OCI-LY7 (cell line): Measurements from ENCODE around the gene WWOX. TPM values are rescaled to one million over a fixed set of nuclear protein-coding genes. Genes with fewer than 3 reads are reported as not detected.

Source experiments
- BruUV-seq: library from RNA; stranded (reverse); fragments of 400-500 nt; replicated peaks from 2 replicates; lab custom pipeline; 2021; lab: Mats Ljungman, UMichigan
- CTCF ChIA-PET: fragments of 300-600 bp; sonication (Branson Sonifier 250); formaldehyde crosslinking; loops from one replicate; lab custom pipeline; 2022; ENCODE audit warnings: antibody characterized with exemption; ENCODE audit not compliant: unreplicated experiment; lab: Charles Lee
- POLR2A ChIA-PET: fragments of 300-600 bp; sonication (Branson Sonifier 250); formaldehyde crosslinking; loops from one replicate; lab custom pipeline; 2022; ENCODE audit warnings: antibody characterized with exemption; lab: Charles Lee
- DNase-seq: peaks from one replicate; pipeline ENCODE4 v3.0.0-alpha.2; 2015; ENCODE audit warnings: low spot score
- H2AFZ ChIP-seq: fragments of 200-600 bp; sonication (generic), shearing (Covaris generic); 2 replicates; pipeline ENCODE4 v1.6.1; 2014; ENCODE audit warnings: mild to moderate bottlenecking, antibody characterized with exemption, low read length, moderate library complexity
- H3K27ac ChIP-seq: fragments of 200-600 bp; sonication (generic); 2 replicates; pipeline ENCODE4 v1.5.1; 2014; ENCODE audit warnings: mixed run types, low read depth, mild to moderate bottlenecking, moderate library complexity, low read length, inconsistent platforms; ENCODE audit not compliant: poor library complexity, severe bottlenecking
- H3K36me3 ChIP-seq: fragments of 200-600 bp; sonication (generic); 2 replicates; pipeline ENCODE4 v1.6.1; 2014; ENCODE audit warnings: mild to moderate bottlenecking, antibody characterized with exemption, low read length, moderate library complexity, mixed read lengths; ENCODE audit not compliant: insufficient read depth
- H3K4me1 ChIP-seq: fragments of 200-600 bp; sonication (generic); 2 replicates; pipeline ENCODE4 v1.5.1; 2014; ENCODE audit warnings: mild to moderate bottlenecking, low read length; ENCODE audit not compliant: insufficient read depth, poor library complexity, severe bottlenecking
- H3K4me2 ChIP-seq: fragments of 200-600 bp; sonication (generic); 2 replicates; pipeline ENCODE4 v1.6.1; 2014; ENCODE audit warnings: mild to moderate bottlenecking, low read length
- H3K4me3 ChIP-seq: fragments of 200-600 bp; sonication (generic); 2 replicates; pipeline ENCODE4 v1.5.1; 2014; ENCODE audit warnings: mild to moderate bottlenecking, low read depth, low read length; ENCODE audit not compliant: poor library complexity, severe bottlenecking
- H3K79me2 ChIP-seq: fragments of 200-600 bp; sonication (generic); 2 replicates; pipeline ENCODE4 v1.6.1; 2016; ENCODE audit warnings: low read depth, mild to moderate bottlenecking, low read length, moderate library complexity, mixed read lengths; ENCODE audit not compliant: insufficient read depth
- H3K9me2 ChIP-seq: fragments of 200-600 bp; sonication (generic); 2 replicates; pipeline ENCODE4 v1.6.1; 2016; ENCODE audit warnings: mild to moderate bottlenecking, low read length, mixed read lengths; ENCODE audit not compliant: insufficient read depth
- H3K9me3 ChIP-seq: fragments of 200-600 bp; sonication (generic); 2 replicates; pipeline ENCODE4 v1.6.1; 2014; ENCODE audit warnings: mild to moderate bottlenecking, mixed run types, low read length, mixed read lengths
- H4K20me1 ChIP-seq: fragments of 200-600 bp; sonication (generic); 2 replicates; pipeline ENCODE4 v1.6.1; 2014; ENCODE audit warnings: mild to moderate bottlenecking, antibody characterized with exemption, low read length, moderate library complexity, mixed read lengths; ENCODE audit not compliant: insufficient read depth
- EZH2phosphoT487 ChIP-seq: fragments of 200-600 bp; sonication (generic); IDR thresholded peaks from 2 replicates; pipeline ENCODE4 v1.6.1; 2018; ENCODE audit warnings: low read depth, borderline replicate concordance, mild to moderate bottlenecking, mixed run types, antibody characterized with exemption, low read length, moderate library complexity, mixed read lengths
- intact Hi-C: fragments of 100-400 bp; cut with micrococcal nuclease; formaldehyde crosslinking; loops from one replicate; pipeline ENCODE4 v1.10.0; 2022; ENCODE audit not compliant: unreplicated experiment
- total RNA-seq, 2 experiments: library from RNA; depleted of rRNA in 1 of 2; stranded (reverse); fragments of >200 nt in 1 of 2; shearing (Covaris generic) in 1 of 2; gene quantifications; 2 replicates each; pipeline ENCODE4 v1.2.3, GENCODE V29; 2014 to 2022
- TF ChIP-seq, protein P1 (sequence below): fragments of 200-600 bp; sonication (generic); conservative IDR thresholded peaks from 2 replicates; pipeline ENCODE4 v1.5.1; 2014; ENCODE audit warnings: mild to moderate bottlenecking, antibody characterized with exemption, low read length, moderate library complexity, mixed read lengths

Gene WWOX
- total RNA-seq, 2 experiments from 2014 or later = 40.2 to 47.6 TPM

DNA sequence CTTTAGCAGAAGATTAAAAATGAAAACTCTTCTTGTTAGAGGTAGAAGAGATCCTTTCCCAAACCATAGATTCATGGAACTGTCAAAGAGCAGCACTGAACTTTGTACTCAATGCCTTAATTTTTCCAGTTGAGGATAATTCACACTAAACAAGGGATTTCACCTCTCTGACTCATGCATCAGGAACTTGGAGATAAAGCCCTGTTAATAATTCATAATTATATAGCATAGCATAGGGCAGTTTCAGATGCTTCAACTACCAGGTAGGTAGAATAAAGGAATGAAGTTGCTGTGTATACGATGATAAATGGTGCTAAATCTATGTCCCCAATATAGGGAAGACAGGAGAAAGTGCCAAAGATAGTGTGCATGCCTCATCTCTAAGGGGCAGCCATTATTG is 1050.7 kb downstream of the WWOX start:
- H3K9me2 ChIP-seq = no peaks in the 10 kb centered on the region
- H4K20me1 ChIP-seq = no peaks in the 10 kb centered on the region
- CTCF ChIA-PET = no interaction called here
- intact Hi-C loops = no loop called here
- H3K4me2 ChIP-seq = no peak overlapping the region
- no peaks in the 10 kb centered on the region for H3K36me3 ChIP-seq
- H3K27ac ChIP-seq = no peak overlapping the region
- H3K79me2 ChIP-seq = no peaks in the 10 kb centered on the region
- H3K4me3 ChIP-seq = no peak overlapping the region
- POLR2A ChIA-PET = no interaction called here
- no peaks in the 10 kb centered on the region for H3K4me1 ChIP-seq
- H2AFZ ChIP-seq = no peak overlapping the region
- no peaks in the 10 kb centered on the region for H3K9me3 ChIP-seq
- no TSS peak for BruUV-seq
- no peak for TF ChIP-seq EZH2phosphoT487
- TF ChIP-seq, protein P1, sequence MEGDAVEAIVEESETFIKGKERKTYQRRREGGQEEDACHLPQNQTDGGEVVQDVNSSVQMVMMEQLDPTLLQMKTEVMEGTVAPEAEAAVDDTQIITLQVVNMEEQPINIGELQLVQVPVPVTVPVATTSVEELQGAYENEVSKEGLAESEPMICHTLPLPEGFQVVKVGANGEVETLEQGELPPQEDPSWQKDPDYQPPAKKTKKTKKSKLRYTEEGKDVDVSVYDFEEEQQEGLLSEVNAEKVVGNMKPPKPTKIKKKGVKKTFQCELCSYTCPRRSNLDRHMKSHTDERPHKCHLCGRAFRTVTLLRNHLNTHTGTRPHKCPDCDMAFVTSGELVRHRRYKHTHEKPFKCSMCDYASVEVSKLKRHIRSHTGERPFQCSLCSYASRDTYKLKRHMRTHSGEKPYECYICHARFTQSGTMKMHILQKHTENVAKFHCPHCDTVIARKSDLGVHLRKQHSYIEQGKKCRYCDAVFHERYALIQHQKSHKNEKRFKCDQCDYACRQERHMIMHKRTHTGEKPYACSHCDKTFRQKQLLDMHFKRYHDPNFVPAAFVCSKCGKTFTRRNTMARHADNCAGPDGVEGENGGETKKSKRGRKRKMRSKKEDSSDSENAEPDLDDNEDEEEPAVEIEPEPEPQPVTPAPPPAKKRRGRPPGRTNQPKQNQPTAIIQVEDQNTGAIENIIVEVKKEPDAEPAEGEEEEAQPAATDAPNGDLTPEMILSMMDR = no peak
- no peak for DNase-seq

DNA sequence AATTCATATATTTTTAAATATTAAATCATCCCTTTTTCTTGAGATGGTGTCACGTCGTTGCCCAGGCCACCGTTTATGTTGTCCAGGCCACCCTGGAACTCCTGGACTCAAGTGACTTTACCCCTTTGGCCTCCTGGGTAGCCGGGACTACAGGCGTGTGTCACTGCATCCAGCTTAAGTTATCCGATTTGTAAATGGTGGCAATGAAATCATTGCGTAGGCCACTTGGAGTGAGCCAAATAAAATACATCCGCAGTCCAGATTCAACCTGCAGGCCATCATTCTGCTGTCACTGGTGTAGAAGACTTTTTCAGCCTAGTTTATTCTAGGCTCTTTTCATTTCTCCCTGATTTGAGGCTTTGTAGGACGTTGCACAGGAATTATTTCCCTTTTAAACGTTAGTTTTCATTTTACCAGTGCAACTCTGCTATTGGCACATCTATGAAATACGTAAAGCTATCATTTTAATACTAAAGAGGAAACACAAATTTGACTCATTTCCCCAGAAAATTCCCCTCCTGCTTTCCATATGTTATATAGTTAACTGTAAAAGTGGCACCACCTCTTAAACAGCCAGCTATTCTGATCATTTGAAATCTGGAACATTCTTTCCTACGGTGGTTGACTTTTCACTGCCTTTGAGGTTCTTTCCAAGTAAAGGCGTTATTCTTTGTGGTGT is 1051.3 kb downstream of the WWOX start:
- Histone ChIP-seq H2AFZ (no peak overlapping the region), H3K4me1 (no peaks in the 10 kb centered on the region), H3K4me3 (no peak overlapping the region), H3K27ac (no peak overlapping the region), H3K79me2 (no peaks in the 10 kb centered on the region), H3K36me3 (no peaks in the 10 kb centered on the region), H3K9me2 (no peaks in the 10 kb centered on the region), H3K4me2 (no peak overlapping the region), H4K20me1 (no peaks in the 10 kb centered on the region), H3K9me3 (no peaks in the 10 kb centered on the region)
- no TSS peak for BruUV-seq
- DNase-seq = no peak
- ChIA-PET POLR2A (no interaction called here), CTCF (no interaction called here)
- intact Hi-C loops = no loop called here
- TF ChIP-seq EZH2phosphoT487 = no peak
- TF ChIP-seq, protein P1 = no peak

DNA sequence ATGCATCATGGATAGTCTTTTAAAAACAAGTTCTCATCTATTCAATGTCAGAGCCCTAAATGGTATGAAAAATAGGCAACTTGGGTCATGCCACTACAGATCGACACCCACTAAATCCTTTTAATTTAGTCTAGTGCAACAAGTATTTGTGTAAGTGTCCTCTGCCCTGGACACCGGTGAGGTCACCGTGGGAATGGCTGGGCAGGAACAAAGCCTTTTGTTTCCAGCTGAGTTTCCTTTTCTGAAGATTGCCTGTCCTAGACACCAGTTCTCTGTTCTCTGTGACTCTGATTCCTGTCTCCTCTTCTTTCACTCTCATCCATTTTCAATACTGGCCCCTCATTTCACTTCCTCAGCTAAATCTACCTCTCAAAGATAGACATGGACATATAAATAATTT is 1054.6 kb downstream of the WWOX start:
- CTCF ChIA-PET = no interaction called here
- H3K27ac ChIP-seq = no peak overlapping the region
- POLR2A ChIA-PET = no interaction called here
- no peaks in the 10 kb centered on the region for H3K4me1 ChIP-seq
- H2AFZ ChIP-seq = no peak overlapping the region
- no peaks in the 10 kb centered on the region for H3K9me2 ChIP-seq
- no peak overlapping the region for H3K4me3 ChIP-seq
- H3K4me2 ChIP-seq = no peak overlapping the region
- BruUV-seq = no TSS peak
- H3K79me2 ChIP-seq = no peaks in the 10 kb centered on the region
- intact Hi-C loops = no loop called here
- no peak for DNase-seq
- no peaks in the 10 kb centered on the region for H3K36me3 ChIP-seq
- H4K20me1 ChIP-seq = no peaks in the 10 kb centered on the region
- H3K9me3 ChIP-seq = no peaks in the 10 kb centered on the region
- TF ChIP-seq, protein P1 = no peak
- TF ChIP-seq EZH2phosphoT487 = no peak
